ENCODE measurements around the gene AMHR2.
A peak's percentile ranks its signal among the peaks of the same experiment; 100 is the strongest.

AMHR2 gene

GRCh38 chr12:53452159-53453077 is 28.8 kb downstream of the AMHR2 start:
- DNase-seq (ENCODE audit: low read depth, low spot score), result peak; percentile 81

DNA sequence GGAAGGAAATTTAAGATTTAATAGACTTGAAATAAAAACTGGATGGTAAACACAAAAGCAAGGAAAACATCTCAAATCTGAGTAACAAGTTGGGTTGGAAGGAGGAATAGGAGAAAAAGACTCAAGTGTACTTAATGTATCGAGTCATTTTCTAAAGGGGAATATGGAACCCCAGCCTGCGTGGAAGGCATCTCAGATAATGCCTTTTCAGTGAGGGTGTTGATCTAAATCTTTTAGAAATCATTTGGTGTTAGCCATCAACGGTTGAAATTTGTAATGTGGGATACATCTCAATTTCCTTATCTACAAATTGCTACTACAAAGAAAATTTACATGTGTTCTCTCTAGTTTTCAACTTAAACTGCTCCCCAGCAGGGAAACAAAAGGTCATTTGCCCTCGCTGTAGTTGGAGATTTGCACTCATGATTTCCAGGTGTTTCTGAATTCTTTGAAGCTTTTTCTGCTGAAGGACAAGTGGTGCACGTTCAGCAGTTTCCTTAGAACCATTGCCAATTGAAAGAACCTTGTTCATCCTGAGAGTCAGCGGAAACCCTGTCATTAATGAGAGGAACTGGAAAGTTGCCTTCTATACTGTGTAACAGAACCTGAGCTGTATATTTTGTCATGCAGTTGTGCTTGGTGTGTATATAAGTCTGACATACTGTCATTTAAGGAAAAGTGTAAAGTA is 30.4 kb downstream of the AMHR2 start:
- no peak for DNase-seq (ENCODE audit: low read depth, low spot score)

DNA sequence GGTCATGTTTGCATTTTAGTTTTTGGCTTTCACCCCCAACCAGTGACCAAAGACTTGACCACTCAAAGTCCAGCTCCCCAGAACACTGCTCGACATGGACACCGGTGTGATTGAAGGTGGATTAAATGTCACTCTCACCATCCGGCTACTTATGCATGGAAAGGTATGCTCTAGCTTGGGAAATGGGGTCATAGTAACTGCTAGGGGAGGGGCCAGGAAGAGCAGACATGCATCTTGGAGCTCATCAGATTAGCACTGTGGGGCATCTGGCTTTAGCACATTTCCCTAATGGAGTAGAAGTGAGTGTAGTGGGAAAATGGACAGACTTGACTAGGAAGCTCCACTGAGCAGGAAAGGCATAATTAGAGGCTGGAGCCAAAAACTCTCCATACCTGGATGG is 31.1 kb downstream of the AMHR2 start:
- no peak for DNase-seq (ENCODE audit: low read depth, low spot score)

DNA sequence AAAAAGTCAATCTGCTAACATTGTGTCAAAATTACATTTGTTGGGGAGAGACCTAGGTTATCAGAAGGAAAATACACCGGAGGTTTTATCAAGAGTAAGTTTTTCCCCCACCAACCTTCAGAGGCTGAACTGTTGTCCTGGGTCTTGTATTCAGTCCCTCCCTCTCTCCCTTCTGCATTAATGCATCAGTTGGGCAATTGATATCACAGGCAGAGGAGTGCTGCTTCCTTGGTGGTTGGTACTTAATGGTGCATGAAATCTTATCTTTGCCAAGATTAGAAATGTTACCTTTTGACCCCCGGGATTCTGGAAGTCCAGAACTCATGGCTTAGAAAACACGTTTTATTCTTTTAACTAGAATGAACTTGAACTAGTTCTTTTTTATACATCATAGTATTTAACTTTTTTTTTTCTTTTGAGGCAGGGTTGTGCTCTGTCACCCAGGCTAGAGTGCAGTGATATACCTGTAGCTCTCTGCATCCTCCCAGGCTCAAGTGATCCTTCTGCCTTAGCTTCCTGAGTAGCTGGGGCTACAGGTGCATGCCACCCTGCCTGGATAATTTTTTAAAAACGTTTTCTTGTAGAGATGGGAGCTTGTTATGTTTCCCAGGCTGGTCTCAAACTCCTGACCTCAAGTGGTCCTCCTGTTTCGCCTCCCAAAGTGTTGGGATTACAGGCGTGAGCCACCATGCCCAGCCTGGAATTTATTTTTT is 33.2 kb downstream of the AMHR2 start:
- DNase-seq (ENCODE audit: low read depth, low spot score), result no peak

- no peak for DNase-seq (ENCODE audit: low read depth, low spot score)
Observed at GRCh38 chr12:53459097-53459496, 35.4 kb downstream of the AMHR2 start.

GRCh38 chr12:53461059-53461458 is 37.4 kb downstream of the AMHR2 start:
- no peak for DNase-seq (ENCODE audit: low read depth, low spot score)

- no peak for DNase-seq (ENCODE audit: low read depth, low spot score)
Observed at GRCh38 chr12:53461591-53461990, 37.9 kb downstream of the AMHR2 start.

- no peak for DNase-seq (ENCODE audit: low read depth, low spot score)
Observed at GRCh38 chr12:53462935-53463334, 39.3 kb downstream of the AMHR2 start.

DNA sequence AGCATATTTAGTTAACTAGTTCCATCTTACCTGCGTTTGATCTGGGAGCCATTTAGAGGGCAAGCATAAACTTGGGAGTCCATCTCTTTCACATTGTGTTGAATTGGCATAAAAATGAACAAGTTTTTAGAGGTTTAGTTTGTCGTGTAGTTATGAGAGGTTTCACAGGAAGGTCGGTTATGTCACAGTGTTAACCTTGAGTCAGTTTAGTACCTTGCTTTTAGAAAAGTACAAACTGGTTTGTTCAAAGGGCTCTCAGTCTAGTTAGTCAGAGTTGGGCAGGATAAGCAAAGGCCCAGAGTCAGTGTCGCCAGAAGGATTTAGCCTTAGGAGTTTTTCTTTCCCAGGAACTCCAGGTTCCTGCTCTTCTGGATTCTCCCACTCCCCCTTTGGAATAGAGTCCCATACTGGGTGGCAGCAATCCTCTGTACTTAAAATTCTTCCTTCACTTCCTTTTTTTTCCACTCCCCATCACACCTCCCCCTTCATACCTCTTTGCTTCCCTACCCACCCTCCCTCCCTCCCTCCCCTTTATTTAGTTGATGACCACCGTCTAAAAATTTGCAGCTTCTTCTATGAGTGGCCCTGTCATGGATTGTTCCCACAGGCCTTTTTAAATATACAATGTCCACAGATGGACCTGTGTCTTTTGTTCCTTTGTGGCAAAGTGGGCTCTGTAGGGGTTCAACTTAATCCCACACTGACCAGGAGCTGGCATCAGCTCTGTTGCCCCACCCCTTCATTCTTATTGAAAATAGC is 40.3 kb downstream of the AMHR2 start:
- DNase-seq (ENCODE audit: low read depth, low spot score), result no peak

DNA sequence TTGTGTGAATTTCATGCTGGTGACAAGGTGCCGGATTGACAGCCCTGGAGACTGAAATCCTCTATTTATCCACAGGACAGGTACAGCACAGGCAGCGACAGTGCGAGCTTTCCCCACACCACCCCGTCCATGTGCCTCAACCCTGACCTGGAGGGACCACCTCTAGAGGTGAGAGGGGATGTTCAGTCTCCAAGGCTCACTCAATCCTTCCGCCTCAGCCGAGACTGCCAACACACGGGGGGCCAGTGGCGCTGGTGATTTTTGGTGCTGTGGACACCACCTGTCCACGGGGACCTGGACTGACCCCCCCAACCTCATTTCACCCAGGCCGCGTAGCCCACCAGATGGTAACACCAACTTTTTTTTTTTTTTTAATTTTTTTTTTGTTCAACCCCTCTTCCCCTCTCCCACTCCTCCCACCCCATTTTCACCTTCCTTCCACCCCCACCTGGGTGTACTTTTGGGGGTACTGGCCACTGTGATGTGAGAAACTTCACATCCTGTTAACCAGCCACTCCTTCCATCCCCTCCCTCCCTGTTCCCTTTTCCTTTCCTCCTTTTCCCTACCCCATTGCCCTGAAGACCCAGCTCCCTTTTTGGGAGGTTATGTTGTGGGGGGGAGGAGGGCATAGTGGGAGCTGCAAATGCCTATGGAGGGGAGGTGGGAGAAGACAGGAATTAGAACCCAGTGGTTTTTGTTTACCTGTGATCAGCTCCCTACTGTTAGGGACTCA is 41.2 kb downstream of the AMHR2 start:
- no peak for DNase-seq (ENCODE audit: low read depth, low spot score)

DNA sequence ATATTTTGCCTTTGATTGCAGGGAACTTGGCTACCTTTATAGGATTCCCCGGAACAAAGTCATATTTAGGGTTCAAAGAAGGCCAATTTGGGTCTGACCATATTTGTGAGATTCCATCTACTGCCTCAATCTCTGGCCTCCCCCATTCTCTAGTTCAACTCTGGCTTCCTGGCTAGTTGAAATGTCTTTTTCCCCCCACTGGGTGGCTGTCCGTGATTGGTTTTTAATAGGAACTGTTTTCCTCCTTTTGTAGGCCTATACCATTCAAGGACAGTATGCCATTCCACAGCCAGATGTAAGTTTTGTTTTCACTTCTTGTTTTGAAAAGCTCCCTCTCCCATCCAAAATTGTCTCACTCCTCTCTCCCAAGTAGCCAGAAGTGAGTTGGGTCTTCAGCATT is 42.0 kb downstream of the AMHR2 start:
- DNase-seq (ENCODE audit: low read depth, low spot score), result no peak

GRCh38 chr12:53466640-53467039 is 43.0 kb downstream of the AMHR2 start:
- DNase-seq (ENCODE audit: low read depth, low spot score), result no peak

- no peak for DNase-seq (ENCODE audit: low read depth, low spot score)
Observed at GRCh38 chr12:53467082-53467481, 43.4 kb downstream of the AMHR2 start.

DNA sequence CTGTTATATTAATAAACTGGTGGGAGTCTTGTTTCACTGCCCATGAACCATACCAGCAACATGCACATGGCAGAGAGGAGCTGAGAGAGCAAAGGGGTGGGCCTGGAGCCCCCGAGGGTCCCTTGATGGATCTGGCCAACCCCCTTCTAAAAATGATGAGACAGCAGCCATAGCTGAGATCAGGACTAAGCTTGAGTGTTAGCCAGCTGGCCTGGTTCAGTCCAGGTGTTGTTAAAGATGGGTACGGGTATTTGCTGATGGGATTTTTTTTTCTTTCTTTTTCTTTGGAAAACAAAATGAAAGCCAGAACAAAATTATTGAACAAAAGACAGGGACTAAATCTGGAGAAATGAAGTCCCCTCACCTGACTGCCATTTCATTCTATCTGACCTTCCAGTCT is 44.2 kb downstream of the AMHR2 start:
- no peak for DNase-seq (ENCODE audit: low read depth, low spot score)

- no peak for DNase-seq (ENCODE audit: low read depth, low spot score)
Observed at GRCh38 chr12:53468282-53468681, 44.6 kb downstream of the AMHR2 start.

DNA sequence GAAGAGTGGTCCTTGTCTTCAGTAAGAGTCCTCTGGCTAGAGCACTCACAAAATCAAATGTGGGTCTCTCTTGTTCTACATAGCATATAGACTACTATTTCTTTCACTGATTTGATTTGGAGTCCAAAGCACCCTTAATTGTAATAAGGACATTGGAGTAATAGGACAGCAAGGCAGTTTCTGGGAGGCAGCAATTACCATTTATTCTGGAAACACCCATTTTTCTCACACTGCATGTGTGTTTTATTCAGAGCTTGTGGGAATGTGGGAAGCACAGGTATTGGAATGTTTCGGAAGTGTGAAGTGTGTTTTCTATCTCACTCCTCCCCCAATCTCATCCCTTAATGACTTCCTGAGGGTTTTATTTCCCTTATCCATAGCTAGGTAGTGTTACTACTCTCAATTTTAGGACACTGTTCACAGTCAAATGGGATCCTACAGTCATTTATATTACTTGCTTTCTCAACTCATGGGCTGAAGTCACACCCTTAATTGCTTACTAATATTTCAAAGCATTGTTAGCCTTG is 48.5 kb downstream of the AMHR2 start:
- no peak for DNase-seq (ENCODE audit: low read depth, low spot score)

GRCh38 chr12:53474077-53474476 is 50.4 kb downstream of the AMHR2 start:
- no peak for DNase-seq (ENCODE audit: low read depth, low spot score)

DNA sequence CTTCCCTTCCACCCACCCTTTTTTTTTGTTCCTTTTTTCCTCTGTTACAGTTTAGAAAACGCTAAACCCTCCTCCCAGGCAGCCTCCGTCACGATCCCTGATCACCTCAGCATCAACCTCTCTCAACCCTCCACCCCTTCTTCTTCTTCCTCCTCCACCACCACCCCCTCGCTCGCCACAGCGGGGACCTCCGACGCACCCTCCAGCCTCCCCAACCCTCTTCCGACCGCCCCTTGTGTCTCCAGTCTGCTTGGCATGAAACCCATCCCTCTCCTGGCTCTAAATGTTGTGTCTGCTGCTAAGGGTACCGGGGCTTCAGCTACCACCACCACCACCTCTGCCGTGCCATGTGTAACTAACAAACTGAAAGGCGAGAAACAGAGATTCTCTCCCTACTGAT is 51.2 kb downstream of the AMHR2 start:
- DNase-seq (ENCODE audit: low read depth, low spot score), result no peak

DNA sequence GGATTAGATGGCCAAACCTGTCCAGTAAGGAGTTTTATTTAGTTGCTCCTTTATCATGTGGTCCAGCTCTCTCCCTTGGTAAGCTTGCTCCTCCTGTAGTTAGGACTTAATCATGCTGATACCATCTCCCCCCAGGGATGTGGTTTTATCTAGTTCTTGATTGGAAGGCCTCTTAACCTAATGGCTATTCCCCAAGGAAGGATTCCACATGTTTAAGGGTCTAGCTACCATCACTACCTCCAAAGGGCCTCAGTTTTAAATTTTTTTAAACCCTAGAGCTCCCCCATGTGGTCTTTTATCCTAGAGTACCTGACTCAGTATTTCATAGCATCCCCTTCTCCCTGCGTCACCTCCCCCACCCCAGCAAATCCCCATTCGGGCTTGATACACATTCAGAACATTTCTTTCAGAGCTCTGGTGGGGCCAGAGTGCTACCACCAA is 53.1 kb downstream of the AMHR2 start:
- DNase-seq (ENCODE audit: low read depth, low spot score), result peak; percentile 54

DNA sequence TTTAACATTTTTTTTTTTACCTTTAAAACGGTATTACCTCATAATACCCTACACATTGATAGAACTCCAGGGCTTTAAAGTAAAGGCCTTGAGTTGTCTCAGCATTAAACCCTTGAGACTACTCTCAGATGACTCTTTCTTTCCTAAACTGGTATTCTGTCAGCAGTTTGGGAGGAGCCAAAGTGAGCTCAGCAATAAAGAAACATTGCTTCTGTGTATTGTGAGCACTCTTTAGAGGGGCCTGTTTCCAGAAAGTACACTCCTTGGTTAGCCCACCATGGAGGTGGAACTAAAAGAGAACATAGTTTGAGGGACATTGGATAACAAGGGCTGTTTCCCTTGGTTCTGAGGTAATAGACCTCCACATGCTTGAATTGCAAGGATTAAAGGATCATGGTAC is 55.2 kb downstream of the AMHR2 start:
- no peak for DNase-seq (ENCODE audit: low read depth, low spot score)

DNA sequence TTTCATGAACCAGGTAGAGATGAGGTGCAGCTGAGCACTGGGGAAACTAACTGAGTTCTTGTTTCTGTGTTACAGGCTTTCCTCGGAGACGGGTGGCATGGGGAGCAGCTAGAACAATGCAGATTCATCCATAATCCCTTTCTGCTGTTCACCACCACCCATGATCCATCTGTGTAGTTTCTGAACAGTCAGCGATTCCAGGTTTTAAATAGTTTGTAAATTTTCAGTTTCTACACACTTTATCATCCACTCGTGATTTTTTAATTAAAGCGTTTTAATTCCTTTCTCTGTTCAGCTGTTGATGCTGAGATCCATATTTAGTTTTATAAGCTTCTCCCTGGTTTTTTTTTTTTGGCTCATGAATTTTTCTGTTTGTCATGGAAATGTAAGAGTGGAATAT is 55.7 kb downstream of the AMHR2 start:
- no peak for DNase-seq (ENCODE audit: low read depth, low spot score)
